H9 (cell line): ENCODE data around the gene TGM5. TPM values are rescaled to one million over a fixed set of nuclear protein-coding genes. Genes with fewer than 3 reads are reported as not detected.

Experiments
- DNase-seq: peaks from one replicate; pipeline ENCODE4 v3.0.0-alpha.2; 2017
- H2AFZ ChIP-seq: one replicate; pipeline ENCODE4 v1.6.1; 2013; ENCODE audit warnings: mild to moderate bottlenecking, low read length, control low read depth, moderate library complexity
- H2AK5ac ChIP-seq: 2 replicates; pipeline ENCODE4 v1.6.1; 2013; ENCODE audit warnings: low read length, control low read depth, mixed read lengths; ENCODE audit not compliant: insufficient read length
- H2BK120ac ChIP-seq: one replicate; pipeline ENCODE4 v1.6.1; 2013; ENCODE audit warnings: low read depth, mild to moderate bottlenecking, low read length, control low read depth, inconsistent platforms; ENCODE audit not compliant: poor library complexity, severe bottlenecking
- H2BK12ac ChIP-seq: 2 replicates; pipeline ENCODE4 v1.6.1; 2013; ENCODE audit warnings: low read length, control low read depth, mixed read lengths, low read depth; ENCODE audit not compliant: insufficient read length
- H2BK15ac ChIP-seq: 2 replicates; pipeline ENCODE4 v1.6.1; 2013; ENCODE audit warnings: low read depth, low read length, control low read depth
- H2BK20ac ChIP-seq: one replicate; pipeline ENCODE4 v1.6.1; 2013; ENCODE audit warnings: low read depth, mild to moderate bottlenecking, low read length, control low read depth, inconsistent platforms; ENCODE audit not compliant: poor library complexity, severe bottlenecking
- H2BK5ac ChIP-seq: 2 replicates; pipeline ENCODE4 v1.6.1; 2013; ENCODE audit warnings: low read length, control low read depth, mixed read lengths; ENCODE audit not compliant: insufficient read length
- H3K14ac ChIP-seq: 2 replicates; pipeline ENCODE4 v1.6.1; 2013; ENCODE audit warnings: low read length, control low read depth; ENCODE audit not compliant: insufficient read depth
- H3K18ac ChIP-seq: 2 replicates; pipeline ENCODE4 v1.6.1; 2013; ENCODE audit warnings: low read depth, mild to moderate bottlenecking, mixed read lengths, low read length, control low read depth; ENCODE audit not compliant: insufficient read length
- H3K23ac ChIP-seq: 2 replicates; pipeline ENCODE4 v1.6.1; 2013; ENCODE audit warnings: low read length, control low read depth, mixed read lengths, low read depth; ENCODE audit not compliant: insufficient read length
- H3K23me2 ChIP-seq: 2 replicates; pipeline ENCODE4 v1.6.1; 2013; ENCODE audit warnings: low read depth, mild to moderate bottlenecking, mixed read lengths, low read length, control low read depth; ENCODE audit not compliant: insufficient read length, poor library complexity, severe bottlenecking
- H3K27ac ChIP-seq: 2 replicates; pipeline ENCODE4 v1.5.1; 2013; ENCODE audit warnings: low read length, control low read depth, mixed read lengths, low read depth; ENCODE audit not compliant: insufficient read length
- H3K27me3 ChIP-seq: 2 replicates; pipeline ENCODE4 v1.6.1; 2013; ENCODE audit warnings: low read length, control low read depth, inconsistent platforms; ENCODE audit not compliant: insufficient read depth
- H3K4ac ChIP-seq: 2 replicates; pipeline ENCODE4 v1.6.1; 2013; ENCODE audit warnings: low read depth, mild to moderate bottlenecking, control low read depth, inconsistent platforms, low read length, moderate library complexity
- H3K4me1 ChIP-seq: 2 replicates; pipeline ENCODE4 v1.6.1; 2013; ENCODE audit warnings: low read length, control low read depth, inconsistent platforms; ENCODE audit not compliant: insufficient read depth
- H3K4me2 ChIP-seq: 2 replicates; pipeline ENCODE4 v1.6.1; 2013; ENCODE audit warnings: low read length, control low read depth, mixed read lengths; ENCODE audit not compliant: insufficient read length, insufficient read depth
- H3K56ac ChIP-seq: 2 replicates; pipeline ENCODE4 v1.6.1; 2013; ENCODE audit warnings: low read depth, mild to moderate bottlenecking, mixed read lengths, low read length, control low read depth; ENCODE audit not compliant: insufficient read length
- H3K79me1 ChIP-seq: 2 replicates; pipeline ENCODE4 v1.6.1; 2013; ENCODE audit warnings: low read depth, mild to moderate bottlenecking, moderate library complexity, low read length, control low read depth, inconsistent platforms; ENCODE audit not compliant: insufficient read depth, poor library complexity, severe bottlenecking
- H3K79me2 ChIP-seq: 2 replicates; pipeline ENCODE4 v1.6.1; 2013; ENCODE audit warnings: low read length, control low read depth, inconsistent platforms; ENCODE audit not compliant: insufficient read depth
- H3K9ac ChIP-seq: 2 replicates; pipeline ENCODE4 v1.6.1; 2013; ENCODE audit warnings: low read length, control low read depth, mixed read lengths; ENCODE audit not compliant: insufficient read length; ENCODE audit errors: extremely low read depth
- H3K9me3 ChIP-seq: one replicate; pipeline ENCODE4 v1.6.1; 2013; ENCODE audit warnings: low read depth, low read length, inconsistent platforms; ENCODE audit not compliant: control insufficient read depth
- H3T11ph ChIP-seq: one replicate; pipeline ENCODE4 v1.6.1; 2013; ENCODE audit warnings: mild to moderate bottlenecking, low read length, control low read depth, inconsistent platforms
- H4K20me1 ChIP-seq: one replicate; pipeline ENCODE4 v1.6.1; 2013; ENCODE audit not compliant: control insufficient read depth, insufficient read length, insufficient read depth
- H4K5ac ChIP-seq: 2 replicates; pipeline ENCODE4 v1.6.1; 2013; ENCODE audit warnings: low read depth, mild to moderate bottlenecking, mixed read lengths, low read length, control low read depth; ENCODE audit not compliant: insufficient read length
- H4K8ac ChIP-seq: replicated peaks from 2 replicates; pipeline ENCODE4 v1.6.1; 2013; ENCODE audit warnings: low read length, control low read depth, mixed read lengths, low read depth; ENCODE audit not compliant: insufficient read length
- H4K91ac ChIP-seq: 2 replicates; pipeline ENCODE4 v1.6.1; 2013; ENCODE audit warnings: low read depth, mild to moderate bottlenecking, moderate library complexity, mixed read lengths, low read length, control low read depth; ENCODE audit not compliant: insufficient read length
- H3K27ac Mint-ChIP-seq, 3 experiments: 2 replicates in 2 of 3; 3 replicates in 1 of 3; pipeline ENCODE4 v1.8.0; 2020 to 2021; ENCODE audit warnings: mixed read lengths in 3 of 3, mild to moderate bottlenecking in 1 of 3, moderate library complexity in 1 of 3
- H3K27me3 Mint-ChIP-seq: 2 replicates; pipeline ENCODE4 v1.8.0; 2021; ENCODE audit warnings: low read depth, mild to moderate bottlenecking, moderate library complexity, mixed read lengths
- H3K36me3 Mint-ChIP-seq, 3 experiments: 2 replicates in 2 of 3; 3 replicates in 1 of 3; pipeline ENCODE4 v1.8.0; 2020 to 2021; ENCODE audit warnings: low read depth in 3 of 3, mixed read lengths in 3 of 3; ENCODE audit not compliant: insufficient read depth in 1 of 3
- H3K4me1 Mint-ChIP-seq, 2 experiments: 2 replicates each; pipeline ENCODE4 v1.8.0; 2020; ENCODE audit warnings: mixed read lengths in 2 of 2
- H3K4me3 Mint-ChIP-seq, 2 experiments: 2 replicates in 1 of 2; 3 replicates in 1 of 2; pipeline ENCODE4 v1.8.0; 2020 to 2021; ENCODE audit warnings: mild to moderate bottlenecking in 2 of 2, mixed read lengths in 2 of 2, moderate library complexity in 1 of 2
- H3K9me3 Mint-ChIP-seq, 2 experiments: 2 replicates in 1 of 2; 3 replicates in 1 of 2; pipeline ENCODE4 v1.8.0; 2020; ENCODE audit warnings: mild to moderate bottlenecking in 2 of 2, mixed read lengths in 2 of 2, moderate library complexity in 1 of 2
- WGBS: extraction: QIAGEN DNeasy Blood & Tissue Kit; methylation state at CpG from one replicate; pipeline ENCODE4 v1.1.7; 2013; ENCODE audit warnings: missing lambda C conversion rate, low lambda C conversion rate, mixed read lengths; ENCODE audit not compliant: insufficient read length; ENCODE audit errors: extremely low coverage; 5-methylcytosine and 5-hydroxymethylcytosine counted together
- total RNA-seq: library from RNA; stranded (reverse); gene quantifications from 2 replicates; pipeline ENCODE4 v1.2.1, GENCODE V29; 2021
- TF ChIP-seq, protein P1 (sequence below): fragments of 200-600 bp; sonication (generic); conservative IDR thresholded peaks from 3 replicates; pipeline ENCODE4 v1.8.0; 2021; ENCODE audit warnings: antibody characterized with exemption, mild to moderate bottlenecking

The TGM5 gene
- total RNA-seq, 1 experiment from 2014 or later, result not detected

DNA sequence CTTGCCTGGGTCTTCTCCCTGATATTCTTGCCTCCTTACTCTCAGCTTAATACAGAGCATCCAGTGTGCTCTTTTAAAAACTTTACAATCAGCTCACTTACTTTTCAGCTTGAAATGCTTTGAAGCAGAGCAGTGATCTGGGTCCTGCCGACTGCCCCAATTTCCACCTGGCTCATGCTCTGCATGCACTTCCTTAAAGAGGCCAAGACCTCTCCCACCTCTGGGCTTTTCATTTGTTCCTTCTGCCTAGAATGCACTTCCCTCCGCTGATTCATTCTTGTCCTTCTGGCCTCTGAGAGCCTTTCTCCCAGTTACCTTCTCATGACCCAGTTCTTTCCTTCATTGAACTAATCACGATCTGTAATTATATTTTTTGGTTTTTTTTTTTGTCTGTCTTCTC lies 83.5 kb downstream of the TGM5 start:
- Mint-ChIP-seq H3K27me3 (no peaks in the 10 kb centered on the region), H3K9me3 (no peaks in the 10 kb centered on the region), H3K36me3 (no peaks in the 10 kb centered on the region; a peak in 2 of 7 replicates), H3K27ac (peak overlapping the region in 1 of 3 experiments; percentile 5; a peak in 2 of 7 replicates), H3K4me1 (peaks cover 7 to 17% of the 10 kb centered on the region in 2 experiments), H3K4me3 (no peak overlapping the region)
- H2AFZ ChIP-seq, result no peak overlapping the region
- no peak overlapping the region for H4K5ac ChIP-seq
- no peaks in the 10 kb centered on the region for H3K79me2 ChIP-seq
- no peak overlapping the region for H3K56ac ChIP-seq
- H3K4me1 ChIP-seq, result no peaks in the 10 kb centered on the region; the same call in 1 of the 2 replicates
- TF ChIP-seq, protein P1, sequence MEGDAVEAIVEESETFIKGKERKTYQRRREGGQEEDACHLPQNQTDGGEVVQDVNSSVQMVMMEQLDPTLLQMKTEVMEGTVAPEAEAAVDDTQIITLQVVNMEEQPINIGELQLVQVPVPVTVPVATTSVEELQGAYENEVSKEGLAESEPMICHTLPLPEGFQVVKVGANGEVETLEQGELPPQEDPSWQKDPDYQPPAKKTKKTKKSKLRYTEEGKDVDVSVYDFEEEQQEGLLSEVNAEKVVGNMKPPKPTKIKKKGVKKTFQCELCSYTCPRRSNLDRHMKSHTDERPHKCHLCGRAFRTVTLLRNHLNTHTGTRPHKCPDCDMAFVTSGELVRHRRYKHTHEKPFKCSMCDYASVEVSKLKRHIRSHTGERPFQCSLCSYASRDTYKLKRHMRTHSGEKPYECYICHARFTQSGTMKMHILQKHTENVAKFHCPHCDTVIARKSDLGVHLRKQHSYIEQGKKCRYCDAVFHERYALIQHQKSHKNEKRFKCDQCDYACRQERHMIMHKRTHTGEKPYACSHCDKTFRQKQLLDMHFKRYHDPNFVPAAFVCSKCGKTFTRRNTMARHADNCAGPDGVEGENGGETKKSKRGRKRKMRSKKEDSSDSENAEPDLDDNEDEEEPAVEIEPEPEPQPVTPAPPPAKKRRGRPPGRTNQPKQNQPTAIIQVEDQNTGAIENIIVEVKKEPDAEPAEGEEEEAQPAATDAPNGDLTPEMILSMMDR, result no peak
- H4K91ac ChIP-seq, result no peak overlapping the region
- no peak overlapping the region for H4K8ac ChIP-seq
- no peak overlapping the region for H2BK15ac ChIP-seq
- no peaks in the 10 kb centered on the region for H4K20me1 ChIP-seq
- peaks cover 5% of the 10 kb centered on the region for H3K23me2 ChIP-seq
- H2BK120ac ChIP-seq, result no peak overlapping the region
- H3K9ac ChIP-seq, result no peak overlapping the region
- H3K4ac ChIP-seq, result no peak overlapping the region
- no peak overlapping the region for H2BK20ac ChIP-seq
- WGBS, result no CpG with 5 or more reads among the region's 3 CpGs
- no peaks in the 10 kb centered on the region for H3K79me1 ChIP-seq
- H3K18ac ChIP-seq, result no peak overlapping the region
- H3K23ac ChIP-seq, result no peak overlapping the region
- H3K14ac ChIP-seq, result no peak overlapping the region
- H3K9me3 ChIP-seq, result no peaks in the 10 kb centered on the region
- H3K27ac ChIP-seq, result no peak overlapping the region
- H2AK5ac ChIP-seq, result no peak overlapping the region
- no peak overlapping the region for H3K4me2 ChIP-seq
- no peak overlapping the region for H2BK12ac ChIP-seq
- no peak overlapping the region for H3T11ph ChIP-seq
- H2BK5ac ChIP-seq, result no peak overlapping the region
- no peaks in the 10 kb centered on the region for H3K27me3 ChIP-seq
- DNase-seq, result no peak

Other genes with a start within 250 kb of the TGM5 start
- 22.2 and 23.0 TPM in 2 replicates for gene UBR1, start 160.9 kb downstream of the TGM5 start, total RNA-seq
- 6.2 and 7.2 TPM in 2 replicates for gene TMEM62, start 133.3 kb downstream of the TGM5 start, total RNA-seq
- gene CCNDBP1, start 81.5 kb downstream of the TGM5 start, total RNA-seq, result 34.1 and 34.8 TPM in 2 replicates
- gene EPB42, start 45.9 kb downstream of the TGM5 start, total RNA-seq, result not detected in 2 replicates
- gene TGM7, start 35.3 kb upstream of the TGM5 start, total RNA-seq, result not detected in 2 replicates
- gene LCMT2, start 63.6 kb upstream of the TGM5 start, total RNA-seq, result 16.5 and 17.3 TPM in 2 replicates
- gene ZSCAN29, start 104.1 kb upstream of the TGM5 start, total RNA-seq, result 46.7 and 52.5 TPM in 2 replicates
- 23.5 and 24.6 TPM in 2 replicates for gene TUBGCP4, start 104.2 kb upstream of the TGM5 start, total RNA-seq
- gene TP53BP1, start 226.2 kb upstream of the TGM5 start, total RNA-seq, result 74.5 and 81.5 TPM in 2 replicates